K562 (cell line): ENCODE data around the gene CEND1. TPM values are rescaled to one million over a fixed set of nuclear protein-coding genes. Genes with fewer than 3 reads are reported as not detected.
A peak's percentile ranks its signal among the peaks of the same experiment; 100 is the strongest.

Experiments used
- CREB1 ChIP-seq, 2 experiments: sonication (generic) in 1 of 2; formaldehyde crosslinking in 1 of 2; IDR thresholded peaks; 2 replicates each; pipeline versions ENCODE4 v1.6.1 to v1.8.0; 2012 to 2022; ENCODE audit warnings: inconsistent platforms in 1 of 2, mild to moderate bottlenecking in 1 of 2, missing genetic modification reagents in 1 of 2, moderate library complexity in 1 of 2
- POLR2G ChIP-seq: fragments of 200-400 bp; formaldehyde crosslinking; IDR thresholded peaks from 2 replicates; pipeline ENCODE4 v1.6.1; 2017; ENCODE audit warnings: low read depth, mild to moderate bottlenecking, antibody characterized with exemption, low read length, moderate library complexity
- RBM17 ChIP-seq: fragments of 200-400 bp; formaldehyde crosslinking; IDR thresholded peaks from 2 replicates; pipeline ENCODE4 v1.6.1; 2017; ENCODE audit warnings: low read depth, mild to moderate bottlenecking, low read length, borderline replicate concordance
- TBL1XR1 ChIP-seq, 2 experiments: IDR thresholded peaks; 2 replicates each; pipeline ENCODE4 v1.6.1; 2012; ENCODE audit warnings: improper control_type of control experiment in 2 of 2, low read length in 2 of 2, mild to moderate bottlenecking in 1 of 2
- ZEB2 ChIP-seq: fragments of 450-650 bp; IDR thresholded peaks from 2 replicates; pipeline ENCODE4 v1.6.1; 2016
- polyA plus RNA-seq, 8 experiments: library from polyadenylated mRNA; depleted of rRNA in 4 of 8; stranded (reverse) in 5 of 8; unstranded in 3 of 8; fragments of >200 nt; fragmentation: Nextera tagmentation in 2 of 8; fragmentation: Illumina TruSeq in 1 of 8; extraction: Ambion mirVana in 2 of 8; extraction: Trizol in 1 of 8; gene quantifications; 2 replicates each; pipeline versions ENCODE4 v1.2.1 to v1.2.3, GENCODE V29; 2011 to 2014; ENCODE audit warnings: inconsistent platforms in 1 of 8, missing spikeins in 1 of 8
- total RNA-seq, 7 experiments: library from RNA; depleted of rRNA in 6 of 7; stranded (reverse); fragments of >200 nt in 6 of 7; fragmentation: Illumina TruSeq in 2 of 7; extraction: Trizol in 2 of 7; gene quantifications; 2 replicates each; pipeline versions ENCODE4 v1.2.1 to v1.2.3, GENCODE V29; 2011 to 2021; ENCODE audit warnings: low replicate concordance in 1 of 7
- TF ChIP-seq, protein P1 (sequence below): fragments of 450-650 bp; formaldehyde crosslinking; conservative IDR thresholded peaks from 2 replicates; pipeline ENCODE4 v1.4.0; 2022; ENCODE audit warnings: mild to moderate bottlenecking, missing genetic modification characterization
- TF ChIP-seq, protein P2 (sequence below): sonication (generic); formaldehyde crosslinking; IDR thresholded peaks from 2 replicates; pipeline ENCODE4 v1.9.0; 2022; ENCODE audit warnings: mild to moderate bottlenecking, missing genetic modification reagents
- TF ChIP-seq, protein P3 (sequence below), 2 experiments: fragments of 450-650 bp; IDR thresholded peaks; 2 replicates each; pipeline ENCODE4 v1.6.1; 2016; ENCODE audit warnings: mild to moderate bottlenecking in 2 of 2, borderline replicate concordance in 1 of 2, low read depth in 1 of 2, moderate library complexity in 1 of 2

CEND1 gene
- total and polyA plus RNA-seq, 9 of the 15 experiments (the other 6 are each of a cell fraction or from before 2014, with no cell fraction given): 0.13 to 0.18 (median 0.16) TPM; not detected in 6

DNA sequence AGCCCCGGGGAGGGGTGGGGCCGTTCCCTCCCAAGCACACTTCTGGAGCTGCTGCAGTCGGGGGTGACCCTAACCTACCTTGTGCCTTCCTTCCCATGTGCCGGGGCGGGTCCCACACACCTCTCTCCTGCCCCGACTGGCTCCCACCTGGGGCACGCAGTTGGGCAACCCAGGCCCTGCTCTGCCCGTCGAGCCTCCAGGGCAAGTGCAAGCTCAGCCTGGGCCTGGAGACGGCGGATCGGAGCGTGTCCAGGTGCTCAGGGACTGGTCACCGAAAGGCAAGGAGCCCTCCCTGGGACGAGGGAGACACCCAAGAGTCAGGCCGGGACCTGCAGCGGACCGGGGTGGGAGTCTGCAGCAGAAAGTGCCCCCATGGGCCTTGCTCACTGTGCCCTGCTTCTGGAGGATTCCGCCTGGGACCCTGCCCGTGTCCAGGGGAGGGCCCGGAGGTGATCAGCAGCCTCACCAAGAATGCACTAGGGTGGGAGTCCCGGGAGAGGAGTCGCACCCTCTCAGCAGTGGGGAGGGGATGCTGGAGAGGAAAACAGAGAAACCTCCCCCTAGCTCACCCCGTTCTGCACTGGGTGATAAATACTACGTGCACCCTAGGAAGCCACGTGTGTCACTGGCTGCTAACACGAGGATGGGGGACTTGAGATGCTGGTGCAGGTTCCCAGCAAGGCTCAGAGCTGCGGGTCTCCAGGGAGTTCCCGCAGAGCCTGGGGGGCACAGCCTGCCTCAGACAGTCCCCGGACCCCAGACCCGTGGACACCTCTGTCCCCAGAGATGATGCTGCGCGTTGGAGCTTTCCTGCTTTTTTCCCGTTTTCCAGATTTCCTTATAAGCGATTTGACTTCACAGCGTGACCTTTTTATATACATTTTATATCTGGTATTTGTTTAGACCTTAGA, 7.4 kb downstream of the CEND1 start (continued):
- TF ChIP-seq, protein P1, sequence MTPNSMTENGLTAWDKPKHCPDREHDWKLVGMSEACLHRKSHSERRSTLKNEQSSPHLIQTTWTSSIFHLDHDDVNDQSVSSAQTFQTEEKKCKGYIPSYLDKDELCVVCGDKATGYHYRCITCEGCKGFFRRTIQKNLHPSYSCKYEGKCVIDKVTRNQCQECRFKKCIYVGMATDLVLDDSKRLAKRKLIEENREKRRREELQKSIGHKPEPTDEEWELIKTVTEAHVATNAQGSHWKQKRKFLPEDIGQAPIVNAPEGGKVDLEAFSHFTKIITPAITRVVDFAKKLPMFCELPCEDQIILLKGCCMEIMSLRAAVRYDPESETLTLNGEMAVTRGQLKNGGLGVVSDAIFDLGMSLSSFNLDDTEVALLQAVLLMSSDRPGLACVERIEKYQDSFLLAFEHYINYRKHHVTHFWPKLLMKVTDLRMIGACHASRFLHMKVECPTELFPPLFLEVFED: no peak
- TF ChIP-seq, protein P2, sequence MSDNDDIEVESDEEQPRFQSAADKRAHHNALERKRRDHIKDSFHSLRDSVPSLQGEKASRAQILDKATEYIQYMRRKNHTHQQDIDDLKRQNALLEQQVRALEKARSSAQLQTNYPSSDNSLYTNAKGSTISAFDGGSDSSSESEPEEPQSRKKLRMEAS: 0 out of 2 replicates have a peak, but pooled peaks have one; percentile 29
- TF ChIP-seq, protein P3, sequence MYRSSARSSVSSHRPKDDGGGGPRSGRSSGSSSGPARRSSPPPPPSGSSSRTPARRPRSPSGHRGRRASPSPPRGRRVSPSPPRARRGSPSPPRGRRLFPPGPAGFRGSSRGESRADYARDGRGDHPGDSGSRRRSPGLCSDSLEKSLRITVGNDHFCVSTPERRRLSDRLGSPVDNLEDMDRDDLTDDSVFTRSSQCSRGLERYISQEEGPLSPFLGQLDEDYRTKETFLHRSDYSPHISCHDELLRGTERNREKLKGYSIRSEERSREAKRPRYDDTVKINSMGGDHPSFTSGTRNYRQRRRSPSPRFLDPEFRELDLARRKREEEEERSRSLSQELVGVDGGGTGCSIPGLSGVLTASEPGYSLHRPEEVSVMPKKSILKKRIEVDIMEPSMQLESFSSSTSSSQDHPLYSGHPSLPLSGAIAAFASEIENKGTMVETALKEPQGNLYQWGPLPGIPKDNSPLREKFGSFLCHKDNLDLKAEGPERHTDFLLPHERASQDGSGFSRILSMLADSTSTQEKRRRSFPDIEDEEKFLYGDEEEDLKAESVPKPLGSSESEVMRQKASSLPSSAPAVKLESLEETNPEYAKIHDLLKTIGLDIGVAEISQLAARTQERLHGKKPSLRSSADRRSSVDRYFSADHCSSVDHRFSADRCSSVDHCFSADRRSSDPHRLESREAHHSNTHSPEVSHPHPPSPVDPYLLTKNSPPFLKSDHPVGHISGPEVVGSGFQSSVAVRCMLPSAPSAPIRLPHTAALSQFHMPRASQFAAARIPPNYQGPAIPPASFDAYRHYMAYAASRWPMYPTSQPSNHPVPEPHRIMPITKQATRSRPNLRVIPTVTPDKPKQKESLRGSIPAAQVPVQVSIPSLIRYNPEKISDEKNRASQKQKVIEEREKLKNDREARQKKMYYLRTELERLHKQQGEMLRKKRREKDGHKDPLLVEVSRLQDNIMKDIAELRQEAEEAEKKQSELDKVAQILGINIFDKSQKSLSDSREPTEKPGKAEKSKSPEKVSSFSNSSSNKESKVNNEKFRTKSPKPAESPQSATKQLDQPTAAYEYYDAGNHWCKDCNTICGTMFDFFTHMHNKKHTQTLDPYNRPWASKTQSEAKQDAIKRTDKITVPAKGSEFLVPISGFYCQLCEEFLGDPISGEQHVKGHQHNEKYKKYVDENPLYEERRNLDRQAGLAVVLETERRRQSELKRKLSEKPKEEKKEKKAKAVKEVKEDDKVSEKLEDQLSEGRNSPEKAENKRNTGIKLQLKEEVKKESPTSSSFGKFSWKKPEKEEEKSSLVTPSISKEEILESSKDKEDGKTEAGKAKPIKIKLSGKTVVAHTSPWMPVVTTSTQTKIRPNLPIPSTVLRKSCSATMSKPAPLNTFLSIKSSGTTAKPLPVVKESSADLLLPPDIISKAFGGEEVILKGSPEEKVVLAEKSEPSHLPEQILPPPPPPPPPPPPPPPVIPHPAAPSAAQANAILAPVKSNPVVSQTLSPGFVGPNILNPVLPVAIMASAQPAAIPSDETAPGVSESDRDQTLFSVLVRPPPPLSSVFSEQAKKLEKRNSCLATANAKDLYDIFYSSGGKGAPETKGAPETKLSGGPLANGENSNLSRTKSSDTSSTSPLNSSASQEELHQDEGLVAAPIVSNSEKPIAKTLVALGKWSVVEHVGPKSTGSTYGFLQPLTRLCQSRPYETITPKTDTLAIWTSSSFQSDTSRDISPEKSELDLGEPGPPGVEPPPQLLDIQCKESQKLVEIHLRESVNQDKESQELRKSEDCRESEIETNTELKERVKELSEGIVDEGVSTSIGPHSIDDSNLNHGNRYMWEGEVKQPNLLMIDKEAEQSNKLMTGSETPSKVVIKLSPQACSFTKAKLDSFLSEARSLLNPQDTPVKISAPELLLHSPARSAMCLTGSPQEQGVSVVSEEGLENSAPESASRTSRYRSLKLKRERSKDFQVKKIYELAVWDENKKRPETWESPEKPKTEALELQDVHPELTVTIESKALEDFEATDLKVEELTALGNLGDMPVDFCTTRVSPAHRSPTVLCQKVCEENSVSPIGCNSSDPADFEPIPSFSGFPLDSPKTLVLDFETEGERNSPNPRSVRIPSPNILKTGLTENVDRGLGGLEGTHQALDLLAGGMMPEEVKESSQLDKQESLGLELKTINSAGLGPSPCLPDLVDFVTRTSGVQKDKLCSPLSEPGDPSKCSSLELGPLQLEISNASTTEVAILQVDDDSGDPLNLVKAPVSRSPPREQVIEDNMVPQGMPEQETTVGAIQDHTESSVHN (IDR thresholded peaks at IDR 0.05; ENCODE audit: borderline replicate concordance in 1 of 2, low read depth in 1 of 2): no peak
- TF ChIP-seq ZEB2: no peak
- no peak for TF ChIP-seq RBM17
- no peak for TF ChIP-seq CREB1 (IDR thresholded peaks at IDR 0.05)
- no peak for TF ChIP-seq CREB1 (CRISPR knock-in tag; IDR thresholded peaks at IDR 0.05)
- no peak for TF ChIP-seq TBL1XR1 (IDR thresholded peaks at IDR 0.05; ENCODE audit: low read length in 2 of 2)
- TF ChIP-seq POLR2G: peak; percentile 65
- TF ChIP-seq, all 486 proteins: peak for 3
